Transverse colon (tissue), 4 donors: ENCODE data around the gene ADH5. TPM values are rescaled to one million over a fixed set of nuclear protein-coding genes. Genes with fewer than 3 reads are reported as not detected.

Experiments
- DNase-seq: peaks from one replicate; pipeline ENCODE4 v3.0.0-alpha.2; 2019
- H3K27ac ChIP-seq, 4 donors: fragments of 200-600 bp; sonication (generic); 2 replicates each; pipeline ENCODE4 v1.5.1; 2016 to 2018; ENCODE audit warnings: inconsistent platforms in 4 of 4
- H3K27me3 ChIP-seq: fragments of 200-600 bp; sonication (generic); 2 replicates; pipeline ENCODE4 v1.5.1; 2017; ENCODE audit warnings: inconsistent platforms
- H3K36me3 ChIP-seq, 4 donors: fragments of 200-600 bp; sonication (generic); 2 replicates each; pipeline ENCODE4 v1.5.1; 2017 to 2019; ENCODE audit warnings: inconsistent platforms in 4 of 4
- H3K4me1 ChIP-seq, 4 donors: fragments of 200-600 bp; sonication (generic); 2 replicates each; pipeline ENCODE4 v1.5.1; 2017 to 2020; ENCODE audit warnings: inconsistent platforms in 4 of 4
- H3K4me3 ChIP-seq, 4 donors: fragments of 200-600 bp; sonication (generic); 1 replicate in 1 of 4; 2 replicates in 3 of 4; pipeline versions ENCODE4 v1.5.1 to v1.6.1; 2017 to 2019; ENCODE audit warnings: inconsistent platforms in 4 of 4
- H3K9me3 ChIP-seq, 2 donors: fragments of 200-600 bp; sonication (generic); 2 replicates each; pipeline ENCODE4 v1.5.1; 2017 to 2019; ENCODE audit warnings: inconsistent platforms in 2 of 2
- EP300 ChIP-seq: sonication (generic); formaldehyde crosslinking; IDR thresholded peaks from one replicate; pipeline ENCODE4 v1.6.1; 2017; ENCODE audit warnings: antibody characterized with exemption, low read depth
- POLR2A ChIP-seq: fragments of 450-650 bp; IDR thresholded peaks from one replicate; pipeline ENCODE4 v1.6.1; 2016; ENCODE audit warnings: antibody characterized with exemption, mild to moderate bottlenecking, moderate library complexity
- POLR2AphosphoS5 ChIP-seq, 3 donors: sonication (generic); formaldehyde crosslinking; IDR thresholded peaks; one replicate each; pipeline ENCODE4 v1.6.1; 2016; ENCODE audit warnings: antibody characterized with exemption in 3 of 3
- WGBS, 2 donors: methylation state at CpG; one replicate each; pipeline ENCODE4 v1.1.5; 2018; ENCODE audit warnings: low coverage in 1 of 2; 5-methylcytosine and 5-hydroxymethylcytosine counted together
- in situ Hi-C, 4 donors: fragments of 200-750 bp; cut with MboI; loops; one replicate each; pipeline versions ENCODE4 v1.15.0 to v1.15.1; 2017; ENCODE audit warnings: low sequenced_read_pairs in 3 of 4, low pct_ligation_motif_present in 1 of 4, low pct_unique_long_range_greater_than_20kb in 1 of 4
- intact Hi-C: fragments of 100-400 bp; cut with DNase I; formaldehyde crosslinking; loops from one replicate; pipeline ENCODE4 v1.15.1; 2023; ENCODE audit warnings: low total_unique reads
- total RNA-seq, 4 donors: library from RNA; depleted of rRNA; stranded (reverse); fragments of >200 nt; gene quantifications; one replicate each; pipeline ENCODE4 v1.1.0, GENCODE V29; 2016
- TF ChIP-seq, protein P1 (sequence below), 5 experiments: fragments of 200-600 bp in 3 of 5; fragments of 450-650 bp in 2 of 5; sonication (generic) in 3 of 5; IDR thresholded peaks; 1 replicate in 2 of 5; 2 replicates in 3 of 5; pipeline ENCODE4 v1.5.1; 2016 to 2017; ENCODE audit warnings: antibody characterized with exemption in 5 of 5, inconsistent platforms in 3 of 5, mild to moderate bottlenecking in 2 of 5, moderate library complexity in 1 of 5

ADH5 gene
- total RNA-seq, 4 donors from 2014 or later: 63.3 to 159 (median 111) TPM

DNA sequence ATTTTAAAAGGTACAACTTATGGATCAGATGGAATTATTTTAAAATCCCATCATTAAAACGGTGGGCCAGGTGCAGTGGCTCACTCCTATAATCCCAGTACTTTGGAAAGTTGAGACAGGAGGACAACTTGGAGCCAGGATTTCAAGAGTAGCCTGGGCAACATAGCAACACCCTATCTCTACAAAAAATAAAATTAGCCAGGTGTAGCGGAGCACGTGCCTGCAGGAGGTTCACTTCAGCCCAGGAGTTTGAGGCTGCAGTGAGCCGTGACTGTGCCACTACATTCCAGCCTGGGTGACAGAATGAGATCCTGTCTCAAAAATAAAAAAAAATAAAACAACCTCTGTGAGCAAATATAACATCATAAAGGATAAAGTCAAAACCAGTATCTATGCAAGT is 11.4 kb downstream of the ADH5 start:
- intact Hi-C loops: no loop called here
- in situ Hi-C loops: no loop called here
- TF ChIP-seq, protein P1, sequence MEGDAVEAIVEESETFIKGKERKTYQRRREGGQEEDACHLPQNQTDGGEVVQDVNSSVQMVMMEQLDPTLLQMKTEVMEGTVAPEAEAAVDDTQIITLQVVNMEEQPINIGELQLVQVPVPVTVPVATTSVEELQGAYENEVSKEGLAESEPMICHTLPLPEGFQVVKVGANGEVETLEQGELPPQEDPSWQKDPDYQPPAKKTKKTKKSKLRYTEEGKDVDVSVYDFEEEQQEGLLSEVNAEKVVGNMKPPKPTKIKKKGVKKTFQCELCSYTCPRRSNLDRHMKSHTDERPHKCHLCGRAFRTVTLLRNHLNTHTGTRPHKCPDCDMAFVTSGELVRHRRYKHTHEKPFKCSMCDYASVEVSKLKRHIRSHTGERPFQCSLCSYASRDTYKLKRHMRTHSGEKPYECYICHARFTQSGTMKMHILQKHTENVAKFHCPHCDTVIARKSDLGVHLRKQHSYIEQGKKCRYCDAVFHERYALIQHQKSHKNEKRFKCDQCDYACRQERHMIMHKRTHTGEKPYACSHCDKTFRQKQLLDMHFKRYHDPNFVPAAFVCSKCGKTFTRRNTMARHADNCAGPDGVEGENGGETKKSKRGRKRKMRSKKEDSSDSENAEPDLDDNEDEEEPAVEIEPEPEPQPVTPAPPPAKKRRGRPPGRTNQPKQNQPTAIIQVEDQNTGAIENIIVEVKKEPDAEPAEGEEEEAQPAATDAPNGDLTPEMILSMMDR (IDR thresholded peaks at IDR 0.05): no peak
- TF ChIP-seq EP300: no peak
- no peak for TF ChIP-seq POLR2AphosphoS5 (IDR thresholded peaks at IDR 0.05)
- H3K36me3 ChIP-seq: peaks cover 0 to 60% (median 21%) of the 10 kb centered on the region in 4 donors
- 60 to 77% methylated on average over 1 to 4 of the region's 4 CpGs for WGBS, 2 donors
- no peaks in the 10 kb centered on the region for H3K9me3 ChIP-seq
- H3K27me3 ChIP-seq: no peaks in the 10 kb centered on the region
- H3K27ac ChIP-seq: peak overlapping the region in 2 of 4 donors; percentile 8 to 45
- no peak overlapping the region for H3K4me3 ChIP-seq
- H3K4me1 ChIP-seq: peaks cover under 1 to 56% (median 22%) of the 10 kb centered on the region in 4 donors
- no peak for DNase-seq

DNA sequence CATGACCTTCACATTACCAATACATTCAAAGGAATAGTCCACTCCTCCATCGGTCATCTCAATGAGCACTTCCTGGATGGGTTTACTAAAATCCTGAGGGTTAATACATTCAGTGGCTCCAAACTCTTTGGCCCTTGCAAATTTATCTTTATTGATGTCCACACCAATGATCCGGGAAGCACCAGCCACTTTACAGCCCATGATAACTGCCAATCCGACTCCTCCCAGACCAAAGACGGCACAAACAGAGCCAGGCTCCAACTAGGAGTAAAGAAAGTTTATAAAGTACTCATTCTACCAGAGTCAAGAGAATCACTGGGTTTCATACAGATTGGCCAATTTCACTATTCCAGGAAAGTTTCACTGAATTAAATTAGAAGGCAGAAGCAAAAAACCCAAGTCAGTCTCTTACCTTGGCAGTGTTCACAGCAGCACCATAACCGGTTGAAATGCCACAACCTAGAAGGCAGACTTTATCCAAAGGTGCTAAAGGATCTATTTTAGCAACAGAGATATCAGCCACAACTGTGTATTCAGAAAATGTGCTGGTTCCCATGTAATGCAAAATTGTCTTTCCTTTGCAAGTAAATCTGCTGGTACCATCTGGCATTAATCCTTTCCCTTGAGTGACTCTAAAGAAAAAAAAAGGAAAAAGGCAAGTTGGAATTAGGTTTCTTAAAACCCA is 12.2 kb downstream of the ADH5 start:
- DNase-seq: peak; percentile 24
- in situ Hi-C loops: no loop called here
- no peak for TF ChIP-seq POLR2A
- TF ChIP-seq, protein P1 (IDR thresholded peaks at IDR 0.05): no peak
- TF ChIP-seq POLR2AphosphoS5 (IDR thresholded peaks at IDR 0.05): no peak
- no peak for TF ChIP-seq EP300

DNA sequence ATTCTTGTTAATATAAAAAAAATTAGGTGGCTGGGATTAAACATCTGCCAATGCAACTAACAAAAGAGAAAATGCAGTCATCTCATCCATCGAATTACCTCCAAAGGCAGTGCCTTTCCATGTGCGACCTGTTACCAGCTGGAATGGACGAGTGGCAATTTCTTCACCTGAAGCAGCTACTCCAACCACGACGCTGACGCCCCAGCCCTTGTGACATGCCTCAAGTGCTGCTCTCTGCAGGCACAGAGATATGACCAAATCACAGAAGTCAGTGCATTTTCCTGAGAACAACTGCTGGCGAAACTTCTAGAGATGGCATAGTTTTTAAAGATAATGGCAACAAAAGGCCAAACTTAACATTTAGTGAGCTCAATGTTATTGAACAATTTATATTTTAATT is 13.8 kb downstream of the ADH5 start:
- DNase-seq: no peak
- WGBS, 2 donors: 97 to 100% methylated on average over 2 to 7 of the region's 7 CpGs
- no peak overlapping the region for H3K27ac ChIP-seq
- H3K36me3 ChIP-seq: peaks cover 0 to 51% (median 25%) of the 10 kb centered on the region in 4 donors
- peaks cover 0 to 40% (median 14%) of the 10 kb centered on the region in 4 donors for H3K4me1 ChIP-seq
- TF ChIP-seq EP300 (no peak), POLR2AphosphoS5 (IDR thresholded peaks at IDR 0.05) (no peak), POLR2A (no peak)
- TF ChIP-seq, protein P1 (IDR thresholded peaks at IDR 0.05): no peak
- no peak overlapping the region for H3K4me3 ChIP-seq
- H3K9me3 ChIP-seq: no peaks in the 10 kb centered on the region
- H3K27me3 ChIP-seq: no peaks in the 10 kb centered on the region
- in situ Hi-C loops (loop anchor here in 2 of 4 donors (25.0 kb wide), 1 partner anchor 613 kb away; no protein-coding TSS in a partner anchor), intact Hi-C loops (no loop called here)

More for the DNA sequence above, 12.2 kb downstream of the ADH5 start:
- H3K4me1 ChIP-seq: peaks cover 0 to 49% (median 20%) of the 10 kb centered on the region in 4 donors
- intact Hi-C loops: no loop called here
- H3K4me3 ChIP-seq: no peak overlapping the region
- H3K27me3 ChIP-seq: no peaks in the 10 kb centered on the region
- H3K36me3 ChIP-seq: peaks cover 0 to 60% (median 23%) of the 10 kb centered on the region in 4 donors
- H3K9me3 ChIP-seq: no peaks in the 10 kb centered on the region
- WGBS, 2 donors: 67 to 79% methylated on average over 4 to 5 of the region's 5 CpGs
- peak overlapping the region in 3 of 4 donors; percentile 44 to 55 (median 45) for H3K27ac ChIP-seq

DNA sequence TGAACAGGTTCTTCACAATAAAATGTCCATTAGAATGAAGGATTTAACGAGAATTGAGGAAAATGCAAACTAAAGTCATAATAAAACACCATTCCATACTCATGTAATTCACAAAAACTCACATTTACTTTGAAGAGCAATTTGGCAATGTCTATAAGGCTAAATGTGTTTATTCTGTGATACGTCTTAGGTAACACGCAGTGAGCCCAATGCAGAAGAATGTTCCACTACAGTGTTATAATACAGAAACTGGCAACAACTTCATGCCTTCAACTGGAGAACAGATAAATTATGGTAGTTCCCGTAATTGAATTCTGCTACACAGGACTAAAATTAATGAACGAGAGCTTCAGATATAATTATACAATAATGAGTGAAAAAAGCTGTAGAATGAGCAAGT is 17.4 kb downstream of the ADH5 start:
- Histone ChIP-seq H3K9me3 (no peaks in the 10 kb centered on the region), H3K4me1 (peaks cover 0 to 7% (median 2%) of the 10 kb centered on the region in 4 donors), H3K27ac (peak overlapping the region in 3 of 4 donors; percentile 8 to 40 (median 39)), H3K4me3 (no peak overlapping the region), H3K36me3 (peaks cover 0 to 49% (median 16%) of the 10 kb centered on the region in 4 donors), H3K27me3 (no peaks in the 10 kb centered on the region)
- intact Hi-C loops (no loop called here), in situ Hi-C loops (loop anchor here in 2 of 4 donors (25.0 kb wide), 1 partner anchor 609 kb away; no protein-coding TSS in a partner anchor)
- TF ChIP-seq, protein P1 (IDR thresholded peaks at IDR 0.05): no peak
- peak in 2 of 3 donors; percentile 34 to 43 for TF ChIP-seq POLR2AphosphoS5 (IDR thresholded peaks at IDR 0.05)
- WGBS, 2 donors: 67 to 85% methylated on average over 5 of the region's 5 CpGs
- no peak for DNase-seq
